NCI-H510A (cell line): ENCODE measurements around the gene GPR146.
"Not testable (repeated sequence)": the region's sequence is repeated elsewhere in the genome, so short reads cannot be mapped to it uniquely, and the experiment has no call there.

ENCODE experiments used
- DNase-seq: peaks from one replicate; lab custom pipeline; 2025; lab: John Stamatoyannopoulos, UW

Gene GPR146

DNA sequence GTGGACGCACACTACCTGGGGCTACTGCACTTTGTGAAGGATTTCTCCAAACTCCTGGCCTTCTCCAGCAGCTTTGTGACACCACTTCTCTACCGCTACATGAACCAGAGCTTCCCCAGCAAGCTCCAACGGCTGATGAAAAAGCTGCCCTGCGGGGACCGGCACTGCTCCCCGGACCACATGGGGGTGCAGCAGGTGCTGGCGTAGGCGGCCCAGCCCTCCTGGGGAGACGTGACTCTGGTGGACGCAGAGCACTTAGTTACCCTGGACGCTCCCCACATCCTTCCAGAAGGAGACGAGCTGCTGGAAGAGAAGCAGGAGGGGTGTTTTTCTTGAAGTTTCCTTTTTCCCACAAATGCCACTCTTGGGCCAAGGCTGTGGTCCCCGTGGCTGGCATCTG lies 14.0 kb downstream of the GPR146 start:
- no peak for DNase-seq

DNA sequence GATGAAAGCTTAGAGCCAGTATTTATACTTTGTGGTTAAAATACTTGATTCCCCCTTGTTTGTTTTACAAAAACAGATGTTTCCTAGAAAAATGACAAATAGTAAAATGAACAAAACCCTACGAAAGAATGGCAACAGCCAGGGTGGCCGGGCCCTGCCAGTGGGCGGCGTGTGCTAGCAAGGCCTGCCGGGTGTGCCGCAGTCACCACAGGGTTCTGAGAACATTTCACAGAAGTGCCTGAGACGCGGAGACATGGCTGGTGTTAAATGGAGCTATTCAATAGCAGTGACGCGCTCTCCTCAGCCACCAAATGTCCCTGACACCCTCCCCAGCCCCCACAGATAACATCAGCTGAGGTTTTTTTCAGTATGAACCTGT lies 14.5 kb downstream of the GPR146 start:
- no peak for DNase-seq

DNA sequence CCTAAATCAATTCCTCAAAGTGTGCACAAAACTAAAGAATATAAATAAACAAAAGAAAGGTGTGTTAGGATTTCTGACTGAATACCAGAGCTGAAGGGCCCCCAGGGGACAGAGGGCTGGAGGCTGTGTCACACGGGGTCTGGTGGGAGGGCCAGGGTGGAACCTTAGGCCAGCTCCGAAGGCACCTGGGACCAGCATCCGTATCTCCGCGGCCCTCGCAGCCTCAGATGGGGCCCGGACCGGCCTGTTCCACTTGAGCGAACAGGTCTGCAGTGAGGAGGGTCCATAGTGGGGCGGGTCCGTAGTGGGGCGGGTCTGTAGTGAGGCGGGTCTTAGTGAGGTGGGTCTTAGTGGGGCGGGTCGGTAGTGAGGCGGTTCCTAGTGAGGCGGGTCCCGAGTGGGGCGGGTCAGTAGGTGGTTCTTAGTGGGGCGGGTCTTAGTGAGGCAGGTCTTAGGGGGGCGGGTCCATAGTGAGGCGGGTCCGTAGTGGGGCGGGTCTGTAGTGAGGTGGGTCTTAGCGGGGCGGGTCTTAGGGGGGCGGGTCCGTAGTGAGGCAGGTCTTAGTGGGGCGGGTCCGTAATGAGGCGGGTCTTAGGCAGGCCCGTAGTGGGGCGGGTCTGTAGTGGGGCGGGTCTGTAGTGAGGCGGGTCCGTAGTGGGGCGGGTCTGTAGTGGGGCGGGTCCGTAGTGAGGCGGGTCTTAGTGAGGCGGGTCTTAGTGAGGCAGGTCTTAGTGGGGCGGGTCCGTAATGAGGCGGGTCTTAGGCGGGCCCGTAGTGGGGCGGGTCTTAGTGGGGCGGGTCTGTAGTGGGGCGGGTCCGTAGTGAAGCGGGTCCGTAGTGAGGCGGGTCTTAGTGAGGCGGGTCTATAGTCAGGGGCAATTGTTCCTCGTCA lies 15.1 kb downstream of the GPR146 start:
- DNase-seq = no peak

DNA sequence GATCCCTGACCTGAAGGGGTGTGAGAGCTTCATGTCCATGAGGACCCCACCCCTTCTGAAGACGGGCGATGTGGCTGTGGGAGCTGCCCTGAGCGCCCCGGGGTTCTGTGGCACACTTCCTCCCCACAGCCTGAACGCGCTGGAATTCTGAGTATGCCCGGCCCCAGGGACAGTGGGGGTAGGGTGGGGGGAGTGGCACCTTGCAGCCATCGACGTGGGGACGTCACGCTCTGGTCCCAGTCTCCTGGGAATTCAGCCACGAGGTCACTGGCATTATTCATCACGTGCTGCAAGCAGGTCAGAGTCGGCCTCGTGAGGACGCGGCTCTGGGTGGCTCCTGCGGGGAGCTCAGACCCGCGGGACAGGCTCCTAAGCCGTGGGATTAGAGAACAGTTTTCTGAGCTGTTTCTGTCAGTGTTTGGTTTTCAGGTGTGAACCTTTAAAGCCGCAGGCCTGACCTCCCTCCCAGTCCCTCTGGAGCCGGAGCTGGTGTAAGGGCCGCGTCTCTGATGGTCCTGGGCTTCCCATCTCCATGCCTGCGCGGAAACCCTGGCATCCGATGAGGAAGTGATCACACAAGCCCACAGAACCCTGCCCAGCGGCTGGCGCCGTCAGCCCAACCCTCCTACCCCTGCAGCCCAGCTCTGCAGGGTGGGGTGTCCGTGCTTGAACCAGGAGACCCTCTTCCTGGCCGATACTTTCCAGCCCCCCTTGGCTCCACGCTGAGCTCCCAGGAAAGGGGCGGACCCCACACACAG lies 16.1 kb downstream of the GPR146 start:
- no peak for DNase-seq

DNA sequence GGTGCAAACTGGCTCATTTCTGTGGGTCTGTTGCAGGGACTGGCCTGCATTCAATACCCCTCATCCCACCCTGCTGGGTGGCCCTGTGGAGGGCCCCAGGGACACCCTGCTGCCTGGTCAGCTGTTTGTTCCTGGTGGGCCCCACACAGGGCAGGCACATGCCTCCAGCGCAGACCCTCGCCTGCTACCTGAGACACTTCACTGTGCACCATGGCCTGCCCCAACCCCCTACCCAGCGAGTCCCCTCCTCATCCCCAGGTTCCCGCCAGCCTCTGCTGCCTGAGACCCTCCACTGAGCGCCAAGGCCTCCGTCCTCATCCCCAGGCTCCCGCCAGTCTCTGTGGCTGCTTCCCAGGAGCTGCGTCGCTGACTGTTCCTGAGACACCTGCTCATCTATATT lies 16.8 kb downstream of the GPR146 start:
- DNase-seq = no peak

DNA sequence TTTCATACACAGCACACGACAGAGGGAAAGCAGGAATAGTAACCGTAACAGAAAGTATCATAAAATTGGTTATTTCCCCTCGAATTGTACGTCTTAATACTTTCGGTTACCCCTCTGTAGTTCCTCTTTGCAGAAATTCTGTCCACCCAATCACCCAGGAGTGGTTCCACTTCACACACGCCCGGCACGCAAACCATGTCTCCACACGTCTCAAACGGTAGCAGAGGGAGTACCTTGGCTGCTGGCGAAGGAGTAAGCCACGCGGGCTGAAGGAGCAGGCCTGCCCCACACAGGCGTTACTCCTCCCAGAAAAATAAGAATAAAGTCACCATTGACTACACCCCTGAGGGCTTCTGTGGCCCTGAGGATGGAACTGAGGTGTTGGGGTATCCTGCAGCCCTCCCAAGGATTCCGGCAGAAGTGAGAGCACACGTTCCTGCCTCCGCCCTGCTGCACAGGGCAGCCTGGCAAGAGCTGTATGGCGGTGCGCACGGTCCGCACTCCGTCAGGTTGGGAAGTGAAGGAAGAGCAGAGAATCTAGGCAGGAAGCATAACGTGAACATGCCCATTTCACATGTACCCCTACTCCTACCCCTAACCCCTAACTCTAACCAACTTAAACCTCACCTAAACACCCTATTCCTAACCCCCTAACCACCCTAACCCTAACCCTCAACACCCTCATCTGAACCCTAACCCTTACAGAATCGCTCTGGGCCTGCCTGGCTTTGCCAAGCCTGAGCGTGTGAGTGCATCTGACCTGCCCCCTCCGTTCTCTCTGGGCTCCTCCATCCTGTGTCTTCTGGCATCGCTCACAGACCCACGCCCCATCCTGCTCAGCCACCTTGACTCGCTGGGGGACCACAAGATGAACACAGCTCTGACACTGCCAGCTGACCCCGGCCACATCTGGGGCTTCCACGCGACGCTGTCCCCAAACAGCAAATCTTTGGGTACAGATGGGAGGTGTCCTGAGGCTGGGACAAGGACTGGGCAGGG lies 18.2 kb downstream of the GPR146 start:
- no peak for DNase-seq

DNA sequence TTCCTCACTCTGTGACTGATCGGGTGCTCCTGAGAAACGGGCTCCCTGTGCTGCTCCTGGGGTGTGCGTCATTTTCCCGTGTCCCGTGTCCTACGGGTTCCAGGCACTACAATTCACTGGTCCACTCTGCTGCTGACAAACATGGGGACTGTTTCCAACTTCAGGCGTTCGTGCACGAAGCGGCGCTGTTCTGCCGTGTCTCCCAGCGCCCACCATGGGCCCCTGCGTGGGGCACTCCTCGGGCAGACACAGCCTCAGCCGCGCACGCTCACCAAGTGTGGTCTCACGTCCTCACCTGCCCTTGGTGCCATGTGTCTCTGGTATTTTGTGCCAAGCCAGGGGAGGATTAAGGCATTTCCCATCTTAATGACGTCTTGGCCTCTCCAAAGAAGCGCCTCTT lies 19.0 kb downstream of the GPR146 start:
- no peak for DNase-seq

DNA sequence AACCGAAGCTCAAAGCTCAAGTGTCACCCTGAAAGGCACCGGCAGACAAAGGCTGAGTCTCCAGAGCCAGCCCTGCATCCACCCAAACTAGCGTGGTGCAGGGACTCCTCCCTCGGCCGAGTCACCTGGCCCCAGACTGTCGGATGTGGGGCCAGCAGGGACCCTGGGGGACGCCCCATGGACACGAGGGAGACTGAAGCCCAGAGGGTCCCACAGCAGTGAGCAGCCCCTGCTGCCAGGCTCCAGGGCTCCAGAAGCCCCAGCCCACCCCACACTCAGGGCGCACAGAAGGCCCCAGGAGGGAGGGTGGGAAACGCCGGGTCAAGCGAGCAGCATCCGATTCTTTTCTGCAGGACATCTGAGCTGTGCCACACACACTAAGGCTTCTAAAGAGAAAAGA lies 20.2 kb downstream of the GPR146 start:
- no peak for DNase-seq

DNA sequence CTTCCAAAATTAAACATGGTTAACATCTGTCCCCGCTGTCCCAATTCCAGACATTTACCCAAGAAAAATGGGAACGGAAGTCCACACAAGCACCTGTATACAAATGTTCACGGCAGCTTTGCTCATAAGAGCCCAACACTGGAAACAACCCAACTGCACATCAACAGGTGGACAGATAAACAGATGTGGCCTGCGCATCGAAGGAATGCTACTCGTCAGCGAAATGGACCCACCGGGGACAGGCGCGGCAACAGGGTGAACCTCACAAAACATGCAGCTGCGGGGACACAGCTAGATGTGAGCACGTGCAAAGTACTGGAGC lies 20.9 kb downstream of the GPR146 start:
- no peak for DNase-seq

DNA sequence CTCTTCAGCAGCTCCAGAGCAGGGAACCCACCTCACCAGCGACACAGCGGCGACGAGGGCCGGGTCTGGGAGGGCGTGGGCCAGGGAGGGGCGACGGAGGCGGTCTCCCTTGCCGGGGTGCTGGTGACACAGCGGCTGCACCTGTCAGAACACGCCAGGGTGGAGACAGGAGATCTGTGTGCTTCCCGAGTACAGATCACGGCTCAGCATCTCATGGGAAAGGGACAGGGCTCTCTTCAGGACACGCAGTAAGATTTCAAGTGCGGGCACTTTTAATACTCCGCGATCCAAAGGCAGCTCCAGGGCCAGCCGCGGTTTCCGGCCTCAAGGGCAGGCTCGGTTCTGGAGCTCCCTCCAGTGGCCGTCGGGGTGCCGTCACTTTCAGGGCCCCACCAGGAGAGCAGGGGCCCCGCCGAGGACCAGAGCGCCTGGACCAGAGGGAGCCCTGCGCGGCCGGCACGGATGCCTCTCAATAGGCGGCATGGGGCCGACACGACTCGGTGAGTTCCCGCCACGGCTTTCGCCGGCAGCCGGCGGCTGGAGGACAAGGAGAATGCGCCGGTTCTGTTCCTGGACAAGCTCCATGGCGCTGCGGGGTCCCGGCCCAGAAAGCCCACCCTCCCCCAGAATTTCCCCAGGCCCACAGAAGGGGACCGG lies 21.4 kb downstream of the GPR146 start:
- DNase-seq = peak; percentile 17

DNA sequence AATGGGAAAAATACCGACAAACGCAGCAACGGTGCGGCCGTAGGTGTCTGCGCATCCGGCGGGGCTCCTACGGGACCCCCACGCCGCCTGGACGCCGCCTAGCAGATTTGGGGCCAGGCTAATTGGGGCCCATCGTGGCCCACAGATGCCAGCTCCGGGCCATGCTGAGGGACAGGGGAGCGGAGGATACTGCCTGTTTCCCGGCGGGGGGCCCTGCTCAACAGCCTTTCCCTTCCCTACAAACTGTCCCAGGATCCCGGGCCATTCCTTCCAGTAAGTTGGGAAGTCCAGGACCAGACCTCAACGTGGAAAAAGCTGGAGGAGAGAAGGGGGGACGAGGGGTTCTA lies 21.9 kb downstream of the GPR146 start:
- DNase-seq = no peak

DNA sequence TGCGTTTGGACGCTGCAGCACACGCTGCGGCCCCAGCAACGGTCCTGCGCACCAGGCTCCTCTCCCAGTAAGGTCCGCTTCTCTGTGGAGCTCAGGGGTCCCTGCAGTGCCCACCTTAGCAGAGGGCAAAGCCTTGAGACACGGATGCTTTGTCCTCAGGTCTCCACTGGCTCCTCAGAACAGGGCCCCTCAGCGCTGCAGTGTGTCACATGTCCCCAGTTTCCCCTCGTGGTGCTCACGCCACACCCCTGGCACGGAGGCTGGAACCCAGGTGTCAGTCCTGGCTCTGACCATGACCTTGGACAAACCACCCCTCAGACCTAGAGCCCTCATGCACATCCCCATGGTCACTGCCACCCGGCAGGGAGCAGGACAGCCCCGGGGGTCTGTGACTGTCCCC lies 23.7 kb downstream of the GPR146 start:
- no peak for DNase-seq

DNA sequence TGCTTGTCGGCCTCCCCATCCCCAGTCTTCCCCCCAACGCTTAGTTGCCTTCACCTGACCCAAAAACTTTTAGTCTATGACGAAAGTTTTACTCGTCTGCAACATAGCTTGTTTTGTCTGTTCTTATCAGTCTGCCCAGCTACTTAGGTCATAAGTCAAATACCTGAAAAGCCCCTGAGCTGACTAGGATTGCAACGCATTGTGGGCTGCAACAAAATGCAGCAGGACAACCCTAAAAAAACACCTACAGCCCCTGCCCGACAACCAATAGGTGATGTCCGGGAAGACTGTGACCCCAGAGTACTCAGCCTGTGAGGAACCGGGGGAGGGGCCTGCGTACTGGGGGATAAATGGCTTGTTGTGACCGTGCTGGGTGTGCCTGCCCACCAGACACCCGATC lies 24.3 kb downstream of the GPR146 start:
- no peak for DNase-seq

DNA sequence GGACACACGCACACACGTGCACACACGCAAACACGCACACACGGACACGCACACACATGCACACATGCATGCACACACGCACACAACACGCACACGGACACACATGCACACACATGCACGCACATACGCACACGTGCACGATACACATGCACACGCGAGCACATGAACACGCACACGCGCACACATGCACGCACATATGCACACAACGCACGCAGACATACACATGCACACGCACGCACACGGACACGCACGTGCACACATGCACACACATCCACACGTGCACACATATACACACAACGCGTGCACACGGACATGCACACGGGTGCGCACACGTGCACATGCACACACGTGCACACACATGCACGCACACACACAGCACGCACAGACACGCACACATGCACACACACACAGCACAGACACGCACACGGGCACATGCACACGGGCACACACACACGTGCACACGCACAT lies 26.2 kb downstream of the GPR146 start:
- DNase-seq = no peak

DNA sequence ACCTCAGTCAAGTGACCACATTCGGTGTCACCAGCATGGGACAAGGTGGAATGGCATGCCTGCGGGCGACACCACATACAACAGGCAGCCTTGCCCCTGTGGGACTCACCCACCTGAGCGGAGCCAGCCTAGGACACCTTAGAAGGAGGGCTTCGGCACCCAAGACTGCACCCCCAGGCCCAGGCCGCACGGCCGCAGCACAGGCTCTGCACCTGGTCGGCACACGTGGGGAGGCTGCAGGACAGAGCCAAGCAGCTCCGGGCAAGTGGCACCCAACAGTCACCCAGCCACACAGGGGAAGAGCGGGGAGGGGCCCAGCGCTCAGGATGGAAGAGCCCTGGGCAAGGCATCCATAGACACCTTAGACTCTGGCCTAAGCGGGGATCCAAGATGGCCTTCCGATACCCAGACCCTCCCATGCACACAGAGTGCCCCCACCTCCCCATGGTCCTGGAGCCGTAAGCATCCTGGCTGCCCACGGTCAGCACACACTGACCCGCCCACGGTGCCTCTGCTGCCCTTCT lies 27.4 kb downstream of the GPR146 start:
- DNase-seq = no peak

DNA sequence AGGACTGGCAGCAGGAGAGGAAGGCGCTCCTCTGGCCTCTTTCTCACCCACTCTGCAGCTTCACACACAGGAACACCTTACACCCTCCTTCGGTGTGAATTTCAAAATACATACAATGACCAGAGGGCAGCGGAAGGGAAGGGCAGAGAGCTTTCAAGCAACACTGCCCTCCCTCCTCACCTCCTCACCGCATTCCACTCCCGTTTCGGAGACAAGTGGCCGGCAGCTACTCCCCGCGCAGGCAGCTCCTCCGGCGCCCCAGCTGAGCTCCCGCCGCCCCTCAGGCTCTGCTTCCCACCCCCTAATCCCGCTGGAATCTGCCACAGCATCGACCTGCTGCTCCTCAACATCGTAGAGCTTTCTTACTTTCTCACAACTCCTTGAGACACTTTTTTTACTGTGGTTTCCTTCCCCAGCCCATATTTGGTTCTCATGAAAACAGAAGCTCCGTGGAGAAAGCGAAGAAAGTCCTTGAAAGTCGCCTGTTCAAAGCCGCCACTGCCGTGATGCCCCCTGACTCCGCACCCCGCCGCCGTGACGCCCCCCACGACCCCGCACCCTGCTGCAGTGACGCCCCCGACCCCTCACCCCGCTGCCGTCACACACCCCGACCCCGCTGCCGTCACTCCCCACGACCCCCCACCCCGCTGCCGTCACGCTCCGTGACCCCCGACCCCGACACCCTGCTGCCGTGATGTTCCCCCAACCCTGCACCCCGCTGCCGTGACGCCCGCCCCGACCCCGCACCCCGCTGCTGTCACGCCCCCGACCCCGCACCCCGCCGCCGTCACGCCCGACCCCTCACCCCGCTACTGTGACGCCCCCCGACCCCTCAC lies 29.0 kb downstream of the GPR146 start:
- DNase-seq = no peak

DNA sequence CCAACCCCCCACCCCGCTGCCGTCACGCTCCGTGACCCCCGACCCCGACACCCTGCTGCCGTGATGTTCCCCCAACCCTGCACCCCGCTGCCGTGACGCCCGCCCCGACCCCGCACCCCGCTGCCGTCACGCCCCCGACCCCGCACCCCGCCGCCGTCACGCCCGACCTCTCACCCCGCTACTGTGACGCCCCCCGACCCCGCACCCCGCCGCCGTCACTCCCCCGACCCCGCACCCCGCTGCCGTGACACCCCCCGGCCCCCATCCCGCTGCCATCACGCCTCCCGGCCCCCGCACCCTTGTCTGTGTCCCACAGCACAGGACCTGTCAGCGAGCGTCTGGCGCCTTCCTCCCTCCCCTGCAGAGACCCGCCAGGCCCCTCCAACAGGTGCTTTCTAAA lies 29.7 kb downstream of the GPR146 start:
- not testable (repeated sequence) for DNase-seq

DNA sequence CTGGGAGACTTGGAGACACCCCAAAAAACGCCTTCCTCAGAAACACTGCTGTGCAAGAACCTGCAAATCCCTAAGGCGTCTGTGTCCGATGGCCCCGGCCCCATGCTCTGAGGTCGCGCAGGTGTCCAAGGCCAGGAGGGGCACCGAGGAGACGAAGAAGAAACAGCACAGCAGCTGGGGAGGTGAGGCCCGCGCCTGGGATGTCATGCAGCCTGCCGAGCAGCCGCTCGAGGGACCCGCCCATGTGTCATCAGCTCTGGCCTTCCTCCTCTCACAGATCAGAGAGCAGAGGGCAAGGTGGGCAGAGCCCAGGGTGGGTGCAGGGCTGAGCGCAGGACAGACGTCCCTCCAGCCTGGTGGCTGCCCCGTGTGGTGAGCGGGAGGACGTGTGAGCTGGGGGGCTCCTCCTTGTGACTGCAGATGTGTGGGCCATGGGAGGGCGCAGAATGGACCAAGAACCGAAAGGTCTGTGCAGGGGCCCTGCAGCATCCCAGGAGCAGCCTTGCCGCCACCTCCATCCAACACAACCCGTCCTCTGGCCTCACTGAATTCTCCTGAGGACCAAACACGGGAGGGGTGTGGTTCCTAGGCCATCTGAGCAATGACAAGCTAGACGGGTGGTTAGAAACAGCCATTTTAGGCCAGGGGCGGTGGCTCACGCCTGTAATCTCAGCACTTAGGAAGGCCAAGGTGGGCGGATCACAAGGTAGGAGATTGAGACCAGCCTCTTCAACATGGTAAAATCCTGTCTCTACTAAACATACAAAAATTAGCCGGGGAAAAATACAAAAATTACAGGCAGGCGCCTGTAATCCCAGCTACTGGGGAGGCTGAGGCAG lies 30.5 kb downstream of the GPR146 start:
- no peak for DNase-seq

DNA sequence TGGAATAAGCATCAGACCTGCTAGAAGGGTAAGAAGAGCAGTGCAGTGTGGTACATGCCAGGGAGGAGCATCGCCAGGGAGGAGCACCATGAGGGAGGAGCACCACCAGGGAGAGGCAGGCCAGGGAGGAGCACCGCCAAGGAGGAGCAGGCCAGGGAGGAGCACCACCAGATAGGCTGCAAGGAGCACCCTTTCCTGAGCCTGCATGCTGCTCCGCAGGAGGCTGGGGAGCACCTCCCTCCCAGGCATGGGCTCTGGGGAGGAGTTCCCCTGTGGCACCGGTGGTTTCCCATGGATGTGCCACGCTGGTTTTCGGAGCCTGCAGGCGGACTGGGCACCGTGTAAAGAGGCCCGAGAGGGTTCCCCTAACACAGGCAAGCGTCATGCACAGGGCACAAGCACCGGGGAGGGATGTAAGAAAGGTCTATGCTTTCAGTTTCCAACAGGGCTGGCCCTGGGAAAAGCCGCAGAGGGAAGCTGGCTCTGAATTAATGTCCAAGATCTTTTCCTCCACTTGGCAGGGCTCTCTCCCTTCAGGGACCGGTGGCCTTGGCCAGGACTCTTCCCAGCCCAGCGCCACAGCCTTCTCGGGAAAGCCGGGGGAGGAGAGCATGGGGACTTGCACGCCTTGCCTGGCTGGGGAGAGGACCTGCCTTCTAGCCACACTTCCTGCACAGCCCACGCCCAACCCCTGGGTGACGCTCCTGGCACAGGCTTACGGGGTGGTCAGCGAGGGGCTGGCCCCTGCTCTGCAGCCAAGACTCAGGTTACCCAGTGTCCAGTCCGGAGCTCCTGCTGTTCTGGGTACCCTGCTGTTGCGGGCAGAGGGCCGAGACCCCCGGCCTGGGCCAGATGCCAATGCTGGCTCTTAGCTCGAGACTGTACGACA lies 32.1 kb downstream of the GPR146 start:
- DNase-seq = no peak
